HG03520 (cell line): ENCODE data around the gene ANK3.

Source experiments
- ATAC-seq: cut with Tn5 transposase; IDR thresholded peaks from one replicate; pipeline ENCODE4 v1.9.1; 2021; ENCODE audit warnings: mild to moderate bottlenecking, moderate library complexity; ENCODE audit not compliant: unreplicated experiment

Gene ANK3

GRCh38 chr10:59997827-59998525, 391.7 kb downstream of the ANK3 start:
- no peak for ATAC-seq

GRCh38 chr10:59995862-59996261, 393.8 kb downstream of the ANK3 start:
- ATAC-seq = no peak

- no peak for ATAC-seq
Measured at GRCh38 chr10:59993931-59994330, 395.7 kb downstream of the ANK3 start.

DNA sequence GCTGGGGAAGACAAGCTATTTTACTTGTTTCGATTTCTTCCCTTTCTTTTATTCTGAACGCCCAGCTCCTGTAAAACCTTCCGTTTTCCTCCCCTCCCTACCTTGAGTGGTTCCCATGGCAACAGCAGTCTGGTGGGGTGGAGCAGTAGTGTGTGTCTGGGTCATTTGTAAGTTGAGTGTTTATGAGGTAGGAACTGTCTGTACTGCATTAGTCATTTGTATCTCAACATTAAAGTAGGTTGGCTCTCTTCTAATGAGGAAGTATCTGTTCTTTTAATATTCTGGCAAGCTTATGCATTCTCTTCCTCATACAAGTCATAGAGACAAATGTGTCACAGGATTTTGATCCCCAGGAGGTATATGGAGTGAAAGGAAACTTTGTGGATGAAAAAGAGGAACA, 398.0 kb downstream of the ANK3 start:
- peak; percentile 88 for ATAC-seq

- no peak for ATAC-seq
Measured at GRCh38 chr10:59991117-59991516, 398.6 kb downstream of the ANK3 start.

GRCh38 chr10:59985639-59986038, 404.0 kb downstream of the ANK3 start:
- ATAC-seq = no peak

DNA sequence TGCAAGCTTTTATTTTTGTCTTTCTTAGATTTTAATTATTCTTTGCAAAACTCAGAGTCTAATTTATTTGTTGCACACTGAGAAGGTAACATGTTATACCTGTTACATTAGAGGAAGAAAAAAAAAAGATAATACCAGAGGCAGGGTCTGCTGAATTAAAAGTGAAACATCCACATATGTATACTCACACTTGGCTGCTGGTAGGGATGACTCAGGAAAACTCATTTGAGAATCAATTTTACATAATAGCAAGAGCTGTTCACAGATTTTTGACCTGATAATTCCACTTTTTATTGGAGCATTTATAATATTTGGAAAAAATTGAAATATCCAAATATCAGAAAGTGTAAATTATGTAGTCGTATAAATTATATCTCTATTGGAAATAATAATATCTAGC, 405.3 kb downstream of the ANK3 start:
- no peak for ATAC-seq

- no peak for ATAC-seq
Measured at GRCh38 chr10:59980356-59980755, 409.3 kb downstream of the ANK3 start.

GRCh38 chr10:59977486-59977885, 412.2 kb downstream of the ANK3 start:
- no peak for ATAC-seq

- no peak for ATAC-seq
Measured at GRCh38 chr10:59976909-59977308, 412.8 kb downstream of the ANK3 start.
